Gastrocnemius medialis (tissue), 4 donors: ENCODE measurements around the gene ITCH. TPM values are rescaled to one million over a fixed set of nuclear protein-coding genes. Genes with fewer than 3 reads are reported as not detected.

ENCODE experiments used
- ATAC-seq, 2 donors: fragments of 150-250 bp; one replicate each; pipeline ENCODE4 v1.9.1; 2016
- DNase-seq, 2 donors: peaks; one replicate each; pipeline ENCODE4 v3.0.0-alpha.2; 2019
- H3K27ac ChIP-seq, 4 donors: fragments of 200-600 bp; sonication (generic); 1 replicate in 1 of 4; 2 replicates in 3 of 4; pipeline ENCODE4 v1.5.1; 2016 to 2018; ENCODE audit warnings: mild to moderate bottlenecking in 2 of 4, moderate library complexity in 1 of 4
- H3K27me3 ChIP-seq, 3 donors: fragments of 200-600 bp; sonication (generic) in 2 of 3; 1 replicate in 1 of 3; 2 replicates in 2 of 3; pipeline versions ENCODE4 v1.5.1 to v1.6.0; 2016 to 2019; ENCODE audit warnings: mild to moderate bottlenecking in 1 of 3, moderate library complexity in 1 of 3
- H3K36me3 ChIP-seq, 2 donors: fragments of 200-600 bp; sonication (generic) in 1 of 2; one replicate each; pipeline ENCODE4 v1.5.1; 2017 to 2018
- H3K4me1 ChIP-seq, 2 donors: fragments of 200-600 bp; sonication (generic) in 1 of 2; one replicate each; pipeline ENCODE4 v1.5.1; 2016 to 2017; ENCODE audit warnings: mild to moderate bottlenecking in 2 of 2
- H3K4me3 ChIP-seq, 4 donors: fragments of 200-600 bp; sonication (generic) in 3 of 4; 1 replicate in 1 of 4; 2 replicates in 3 of 4; pipeline ENCODE4 v1.5.1; 2016 to 2019; ENCODE audit warnings: mild to moderate bottlenecking in 2 of 4
- H3K9me3 ChIP-seq, 3 donors: fragments of 200-600 bp; sonication (generic) in 2 of 3; 1 replicate in 1 of 3; 2 replicates in 2 of 3; pipeline ENCODE4 v1.5.1; 2016 to 2019
- CTCF ChIP-seq, 5 experiments: fragments of 450-650 bp in 3 of 5; fragments of 200-600 bp in 2 of 5; sonication (generic) in 2 of 5; IDR thresholded peaks in 4 of 5; conservative IDR thresholded peaks in 1 of 5; 1 replicate in 4 of 5; 2 replicates in 1 of 5; pipeline ENCODE4 v1.5.1; 2016 to 2019; ENCODE audit warnings: antibody characterized with exemption in 5 of 5, mild to moderate bottlenecking in 3 of 5, moderate library complexity in 3 of 5
- POLR2A ChIP-seq, 2 donors: fragments of 450-650 bp; IDR thresholded peaks; one replicate each; pipeline ENCODE4 v1.6.1; 2017; ENCODE audit warnings: antibody characterized with exemption in 2 of 2, mild to moderate bottlenecking in 2 of 2, moderate library complexity in 2 of 2
- in situ Hi-C, 4 donors: fragments of 200-750 bp; cut with MboI; loops; one replicate each; pipeline versions ENCODE4 v1.15.0 to v1.8.0; 2017; ENCODE audit warnings: low sequenced_read_pairs in 4 of 4
- intact Hi-C: fragments of 100-400 bp; cut with DNase I; formaldehyde crosslinking; loops from one replicate; pipeline ENCODE4 v1.15.1; 2023; ENCODE audit warnings: low total_unique reads
- total RNA-seq, 4 donors: library from RNA; depleted of rRNA; stranded (reverse); fragments of >200 nt; gene quantifications; one replicate each; pipeline versions ENCODE4 v1.1.0 to v1.2.3, GENCODE V29; 2016

ITCH gene
- total RNA-seq, 4 donors from 2014 or later, result 32.9 to 55.2 (median 52.0) TPM

- Histone ChIP-seq H3K4me1 (peaks cover 0 to 11% of the 10 kb centered on the region in 2 donors), H3K36me3 (peaks cover 0 to 58% of the 10 kb centered on the region in 2 donors), H3K4me3 (no peak overlapping the region), H3K9me3 (no peaks in the 10 kb centered on the region), H3K27me3 (no peaks in the 10 kb centered on the region), H3K27ac (no peak overlapping the region)
- in situ Hi-C loops, result no loop called here
- ATAC-seq (no peak), DNase-seq (no peak)
- TF ChIP-seq CTCF (IDR thresholded peaks at IDR 0.05 in 4 of 5, conservative IDR thresholded peaks at IDR 0.05 in 1 of 5), result no peak
- TF ChIP-seq POLR2A (IDR thresholded peaks at IDR 0.05), result no peak
- intact Hi-C loops, result no loop called here
Observed at GRCh38 chr20:34491226-34491931, 128.3 kb downstream of the ITCH start.

DNA sequence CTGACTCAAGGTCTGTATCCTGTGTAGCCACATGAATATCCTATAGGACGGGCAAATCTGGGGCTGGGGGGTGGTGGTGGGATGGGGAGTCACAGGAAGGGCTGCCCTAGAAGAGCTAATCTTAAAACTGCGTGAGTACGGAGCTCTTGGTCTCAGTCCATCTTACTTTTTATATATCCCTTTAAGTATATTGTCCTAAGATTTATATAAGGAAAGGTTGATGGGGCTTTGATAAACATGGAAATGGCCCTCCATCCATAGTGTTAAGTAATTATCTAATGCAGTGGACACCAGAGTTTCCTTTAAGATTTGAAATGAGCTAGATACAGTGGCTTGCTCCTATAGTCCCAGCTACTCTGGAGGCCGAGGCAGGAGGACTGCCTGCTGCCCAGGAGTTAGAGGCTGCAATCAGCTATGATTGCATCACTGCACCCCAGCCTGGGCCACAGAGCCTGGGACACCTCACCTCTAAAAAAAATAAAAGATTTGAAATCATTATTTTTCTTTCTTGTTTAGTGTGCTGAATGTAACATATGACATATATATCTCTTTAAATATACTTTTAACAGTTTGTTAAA, 128.9 kb downstream of the ITCH start:
- no peak overlapping the region for H3K27ac ChIP-seq
- H3K4me1 ChIP-seq, result peaks cover 0 to 11% of the 10 kb centered on the region in 2 donors
- H3K9me3 ChIP-seq, result no peaks in the 10 kb centered on the region
- H3K27me3 ChIP-seq, result no peaks in the 10 kb centered on the region
- no peak for DNase-seq
- H3K4me3 ChIP-seq, result no peak overlapping the region
- peaks cover 0 to 60% of the 10 kb centered on the region in 2 donors for H3K36me3 ChIP-seq
- in situ Hi-C loops (no loop called here), intact Hi-C loops (no loop called here)
- no peak for ATAC-seq
- TF ChIP-seq CTCF (IDR thresholded peaks at IDR 0.05 in 4 of 5, conservative IDR thresholded peaks at IDR 0.05 in 1 of 5), result no peak
- no peak for TF ChIP-seq POLR2A (IDR thresholded peaks at IDR 0.05)

DNA sequence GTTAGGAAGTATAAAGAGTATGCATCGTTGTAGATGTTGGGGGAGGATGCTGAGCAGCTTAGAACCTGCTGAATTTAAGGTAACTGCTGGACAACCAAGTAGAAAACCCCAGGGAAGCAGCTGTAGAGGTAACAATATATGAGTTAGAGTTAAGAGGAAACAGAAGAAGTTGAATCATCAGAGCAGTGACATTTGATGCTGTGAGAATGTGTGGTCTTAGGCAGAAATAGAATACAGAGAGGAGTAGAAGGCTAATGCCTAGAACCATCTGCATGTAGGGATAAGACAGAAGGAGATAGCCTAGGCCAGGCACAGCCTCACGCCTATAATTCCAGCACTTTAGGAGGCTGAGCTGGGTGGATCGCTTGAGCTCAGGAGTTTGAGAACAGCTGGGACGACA, 130.6 kb downstream of the ITCH start:
- intact Hi-C loops (no loop called here), in situ Hi-C loops (no loop called here)
- TF ChIP-seq POLR2A (IDR thresholded peaks at IDR 0.05) (no peak), CTCF (IDR thresholded peaks at IDR 0.05 in 4 of 5, conservative IDR thresholded peaks at IDR 0.05 in 1 of 5) (no peak)
- Histone ChIP-seq H3K27me3 (no peaks in the 10 kb centered on the region), H3K36me3 (peaks cover 0 to 64% of the 10 kb centered on the region in 2 donors), H3K4me3 (no peak overlapping the region), H3K9me3 (no peaks in the 10 kb centered on the region), H3K27ac (peak overlapping the region in 2 of 4 donors; percentile 9 to 44), H3K4me1 (peaks cover 0 to 11% of the 10 kb centered on the region in 2 donors)
- ATAC-seq, result peak; percentile 70 to 80
- no peak for DNase-seq

DNA sequence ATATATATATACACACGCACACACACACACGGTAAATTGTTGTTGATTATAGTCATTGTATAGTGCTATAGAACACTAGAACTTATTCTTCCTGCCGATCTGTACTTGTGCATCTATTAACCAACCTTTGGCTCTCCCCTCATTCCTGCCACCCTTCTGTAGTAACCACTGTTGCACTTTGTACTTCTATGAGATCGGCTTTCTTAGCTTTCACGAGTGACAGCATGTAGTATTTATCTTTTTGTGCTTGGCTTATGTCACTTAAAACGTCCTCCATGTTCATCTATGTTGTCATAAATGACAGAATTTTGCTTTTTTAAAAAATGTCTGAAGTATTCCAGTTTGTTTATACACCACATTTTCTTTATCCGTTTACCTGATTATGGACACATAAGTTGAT, 132.2 kb downstream of the ITCH start:
- intact Hi-C loops (no loop called here), in situ Hi-C loops (no loop called here)
- Histone ChIP-seq H3K4me1 (peaks cover 0 to 11% of the 10 kb centered on the region in 2 donors), H3K36me3 (peaks cover 0 to 48% of the 10 kb centered on the region in 2 donors), H3K9me3 (no peaks in the 10 kb centered on the region), H3K27ac (no peak overlapping the region), H3K27me3 (no peaks in the 10 kb centered on the region), H3K4me3 (no peak overlapping the region)
- TF ChIP-seq POLR2A (IDR thresholded peaks at IDR 0.05), result no peak
- TF ChIP-seq CTCF (IDR thresholded peaks at IDR 0.05 in 4 of 5, conservative IDR thresholded peaks at IDR 0.05 in 1 of 5), result no peak
- DNase-seq, result no peak
- ATAC-seq, result no peak
